SHP77 treated with DMSO at 0.1 percent for 48 hours (cell line): Measurements from ENCODE around the gene KCNMB4.
"Not testable (repeated sequence)": the region's sequence is repeated elsewhere in the genome, so short reads cannot be mapped to it uniquely, and the experiment has no call there.

Experiments
- DNase-seq: peaks from one replicate; lab custom pipeline; 2025; lab: John Stamatoyannopoulos, UW

Gene KCNMB4

DNA sequence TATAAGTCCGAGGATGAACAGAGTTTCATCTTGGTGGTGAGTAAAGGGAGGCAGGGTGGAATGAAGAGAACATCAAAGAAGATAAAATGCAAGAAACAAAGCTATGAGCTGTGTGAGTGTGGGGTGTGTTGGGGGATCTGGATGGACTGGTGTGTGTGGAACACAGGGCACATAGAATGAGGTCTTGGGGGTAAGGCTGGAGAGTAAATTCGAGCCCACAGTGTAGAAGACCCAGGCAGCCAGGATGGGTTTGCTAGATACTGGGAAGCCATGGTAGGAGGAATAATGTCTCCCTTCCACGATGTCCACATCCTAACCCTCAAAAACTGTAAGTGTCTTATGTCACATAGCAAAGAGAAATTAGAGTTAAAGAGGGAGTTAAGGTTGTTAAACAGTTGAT, 6.8 kb downstream of the KCNMB4 start:
- DNase-seq = no peak

- no peak for DNase-seq
Observed at GRCh38 chr12:70379846-70380245, 13.8 kb downstream of the KCNMB4 start.

GRCh38 chr12:70383484-70383883, 17.4 kb downstream of the KCNMB4 start:
- no peak for DNase-seq

DNA sequence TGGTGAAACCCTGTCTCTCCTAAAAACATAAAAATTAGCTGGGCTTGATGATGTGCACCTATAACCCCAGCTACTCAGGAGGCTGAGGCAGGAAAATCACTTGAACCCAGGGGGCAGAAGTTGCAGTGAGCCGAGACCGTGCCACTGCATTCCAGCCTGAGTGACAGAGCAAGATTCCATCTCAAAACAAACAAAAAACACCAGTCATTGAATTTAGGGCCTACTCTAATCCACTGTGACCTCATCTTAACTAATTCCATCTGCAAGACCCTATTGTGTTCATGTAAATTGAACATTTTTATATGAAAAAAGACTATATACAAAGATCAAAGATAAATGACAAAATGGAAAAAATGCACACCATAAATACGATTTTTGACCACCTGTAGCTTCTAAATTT, 17.8 kb downstream of the KCNMB4 start:
- DNase-seq = no peak

GRCh38 chr12:70386771-70387170, 20.7 kb downstream of the KCNMB4 start:
- no peak for DNase-seq

GRCh38 chr12:70389678-70390077, 23.6 kb downstream of the KCNMB4 start:
- no peak for DNase-seq

DNA sequence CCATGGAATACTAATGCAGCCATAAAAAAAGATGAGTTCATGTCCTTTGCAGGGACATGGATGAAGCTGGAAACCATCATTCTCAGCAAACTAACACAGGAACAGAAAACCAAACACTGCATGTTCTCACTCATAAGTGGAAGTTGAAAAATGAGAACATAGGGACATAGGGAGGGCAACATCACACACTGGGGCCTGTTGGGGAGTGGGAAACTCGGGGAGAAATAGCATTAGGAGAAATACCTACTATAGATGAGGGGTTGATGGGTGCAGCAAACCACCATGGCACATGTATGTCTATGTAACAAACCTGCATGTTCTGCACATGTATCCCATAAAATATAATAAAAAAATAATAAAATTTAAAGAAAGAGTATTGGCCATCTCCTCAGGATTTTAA, 26.5 kb downstream of the KCNMB4 start:
- not testable (repeated sequence) for DNase-seq

DNA sequence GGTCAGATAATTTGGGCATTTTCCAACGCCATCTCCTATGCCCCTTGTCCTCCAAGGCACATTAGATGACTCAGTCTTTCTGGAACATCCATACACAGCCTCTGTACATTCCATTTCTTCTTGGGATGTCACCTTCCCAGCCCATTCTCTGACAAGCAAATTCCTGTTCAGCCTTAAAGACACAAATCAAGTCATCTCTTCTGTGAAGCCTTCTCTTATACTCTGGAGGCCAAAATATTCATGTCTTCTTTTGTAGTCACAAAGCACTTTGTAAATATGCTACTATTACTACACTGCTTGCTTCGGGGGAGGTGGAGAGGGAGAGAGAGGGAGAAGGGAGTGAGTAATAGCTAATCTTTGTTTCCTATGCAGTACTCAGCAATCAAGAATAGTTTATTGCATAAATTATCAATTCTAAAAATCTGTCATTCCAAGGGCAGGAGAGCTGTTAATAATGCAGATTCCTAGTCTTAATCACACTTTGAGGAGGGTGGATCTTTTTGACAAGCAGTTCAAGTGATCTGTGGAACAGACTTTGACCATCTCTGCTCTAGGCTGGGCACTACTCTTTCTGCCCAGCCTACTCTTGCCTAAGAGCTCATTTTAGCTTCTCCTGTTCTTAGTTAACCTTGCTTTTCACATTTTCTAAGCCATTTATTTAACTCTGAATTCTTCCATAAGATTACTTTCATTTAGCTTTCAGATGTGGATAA, 27.9 kb downstream of the KCNMB4 start:
- DNase-seq = no peak

DNA sequence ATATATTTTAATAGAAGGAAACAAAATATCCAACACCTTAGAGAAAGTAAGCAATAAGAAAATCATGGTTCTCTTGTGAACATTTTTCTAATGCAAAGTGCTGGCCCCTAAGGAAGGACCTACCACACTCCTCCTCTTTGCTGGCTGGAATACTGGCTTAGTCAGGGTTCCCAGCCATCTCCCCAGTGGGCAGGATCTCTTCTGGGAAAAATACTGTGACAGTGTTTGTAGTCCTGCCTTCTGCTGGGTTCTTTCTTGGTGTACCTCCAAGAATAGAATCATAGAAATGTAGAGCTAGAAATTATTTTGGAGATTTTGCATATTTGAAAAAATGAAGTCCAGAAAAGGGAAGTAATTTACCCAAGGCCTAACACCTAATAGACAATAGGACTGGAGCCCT, 31.9 kb downstream of the KCNMB4 start:
- DNase-seq = no peak

GRCh38 chr12:70398862-70399261, 32.8 kb downstream of the KCNMB4 start:
- DNase-seq = no peak

DNA sequence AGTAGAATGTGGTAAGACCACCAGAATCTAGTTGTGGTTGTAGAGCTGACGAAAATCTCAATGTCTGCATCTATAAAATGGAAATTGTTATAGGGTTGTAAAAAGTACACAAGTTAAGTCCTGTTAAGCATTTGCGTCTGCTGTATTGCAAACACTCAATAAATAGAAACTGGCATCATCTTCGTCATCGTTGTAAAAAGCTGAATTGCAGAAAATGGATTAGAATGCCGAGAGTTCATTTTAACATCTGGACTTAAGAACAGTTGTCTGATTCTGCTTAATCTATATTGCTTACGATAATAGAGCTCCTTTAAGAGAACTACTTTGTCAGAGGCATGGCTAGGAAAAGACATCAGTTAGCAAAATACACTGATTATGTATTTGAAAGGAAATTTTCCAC, 33.2 kb downstream of the KCNMB4 start:
- DNase-seq = no peak

GRCh38 chr12:70400124-70400523, 34.0 kb downstream of the KCNMB4 start:
- no peak for DNase-seq

GRCh38 chr12:70402597-70402996, 36.5 kb downstream of the KCNMB4 start:
- DNase-seq = no peak

- no peak for DNase-seq
Observed at GRCh38 chr12:70403826-70404225, 37.7 kb downstream of the KCNMB4 start.

GRCh38 chr12:70408004-70408790, 42.1 kb downstream of the KCNMB4 start:
- DNase-seq = no peak

DNA sequence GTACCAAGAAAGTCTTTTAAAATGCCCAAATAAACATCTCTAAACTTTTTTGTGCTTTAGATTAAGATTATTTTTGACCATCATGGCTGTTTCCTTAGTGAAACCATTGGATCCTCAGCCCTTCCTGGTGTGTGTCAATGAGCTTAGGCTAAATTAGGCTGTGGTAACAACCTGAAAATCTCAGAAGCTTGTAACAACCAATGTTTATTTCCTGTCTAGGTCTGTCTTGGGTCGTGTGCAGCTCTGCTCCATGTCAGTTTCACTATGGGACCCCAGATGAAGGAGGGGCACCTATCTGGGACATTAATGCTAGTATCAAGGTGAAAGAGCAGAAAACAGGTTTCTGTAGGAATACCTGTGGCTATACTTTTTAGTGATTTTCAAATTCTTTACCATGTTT, 49.9 kb downstream of the KCNMB4 start:
- no peak for DNase-seq

- DNase-seq = no peak
Observed at GRCh38 chr12:70417121-70417520, 51.0 kb downstream of the KCNMB4 start.

DNA sequence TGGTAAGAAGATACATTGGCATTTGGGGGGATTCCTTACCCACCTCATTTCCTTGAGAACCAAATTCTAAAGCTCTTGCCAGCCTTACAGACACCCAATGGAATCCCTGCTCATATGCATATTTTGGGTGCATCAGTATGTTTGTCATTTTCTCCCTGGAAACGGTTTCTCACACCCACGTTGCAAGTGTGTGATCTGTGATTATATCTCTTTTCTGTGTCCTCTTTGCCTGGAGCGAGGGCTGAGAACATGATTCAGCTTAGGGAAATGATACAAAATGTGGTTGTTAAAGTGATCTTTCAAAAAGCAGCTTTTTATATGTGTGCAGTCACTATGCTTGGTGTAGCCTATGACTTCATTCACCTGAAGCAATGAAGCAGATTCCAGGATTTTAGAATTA, 52.0 kb downstream of the KCNMB4 start:
- no peak for DNase-seq

DNA sequence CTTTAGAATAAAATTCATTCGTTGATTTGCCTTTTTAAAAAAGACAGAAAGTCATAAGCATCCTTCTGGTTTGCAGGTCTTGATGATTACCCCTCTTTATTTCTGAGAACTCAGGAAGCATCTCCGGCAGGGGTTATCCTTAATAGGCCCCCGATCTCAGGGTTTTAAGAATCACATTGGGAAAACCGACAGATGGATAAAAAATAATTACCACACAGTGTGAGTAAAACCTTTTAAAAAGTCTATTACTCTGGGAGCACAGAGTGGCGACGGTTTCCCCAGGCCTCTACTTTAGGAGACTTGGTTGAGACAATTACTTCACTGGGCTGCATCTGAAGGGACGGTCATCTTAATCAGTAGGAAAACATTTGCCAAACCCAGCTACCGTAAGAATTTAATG, 56.5 kb downstream of the KCNMB4 start:
- no peak for DNase-seq

GRCh38 chr12:70426620-70427019, 60.5 kb downstream of the KCNMB4 start:
- no peak for DNase-seq

GRCh38 chr12:70427611-70428010, 61.5 kb downstream of the KCNMB4 start:
- DNase-seq = no peak

- DNase-seq = no peak
Observed at GRCh38 chr12:70430400-70430799, 64.3 kb downstream of the KCNMB4 start.

GRCh38 chr12:70436836-70437235, 70.7 kb downstream of the KCNMB4 start:
- no peak for DNase-seq
